Ectodermal cell (in vitro differentiated cells): Measurements from ENCODE around the gene HUNK.

ENCODE experiments used
- H3K27ac ChIP-seq: 2 replicates; pipeline ENCODE4 v1.7.0; 2013; ENCODE audit warnings: mild to moderate bottlenecking, low read depth, low read length; ENCODE audit not compliant: insufficient read depth, poor library complexity, severe bottlenecking
- H3K27me3 ChIP-seq: 2 replicates; pipeline ENCODE4 v1.7.0; 2013; ENCODE audit warnings: mild to moderate bottlenecking, low read length; ENCODE audit not compliant: insufficient read depth, control insufficient read depth, poor library complexity, severe bottlenecking
- H3K36me3 ChIP-seq: one replicate; pipeline ENCODE4 v1.7.0; 2013; ENCODE audit warnings: low read length; ENCODE audit not compliant: control insufficient read depth, insufficient read depth
- H3K4me1 ChIP-seq: one replicate; pipeline ENCODE4 v1.7.0; 2013; ENCODE audit warnings: low read length; ENCODE audit not compliant: control insufficient read depth, insufficient read depth
- H3K4me3 ChIP-seq: 2 replicates; pipeline ENCODE4 v1.7.0; 2013; ENCODE audit warnings: low read depth, low read length, control low read depth; ENCODE audit not compliant: insufficient read depth
- H3K9me3 ChIP-seq: 2 replicates; pipeline ENCODE4 v1.7.0; 2013; ENCODE audit warnings: mild to moderate bottlenecking, low read length, moderate library complexity; ENCODE audit not compliant: control insufficient read depth
- WGBS, 2 experiments: methylation state at CpG; one replicate each; pipeline ENCODE4 v1.1.7; 2013; ENCODE audit warnings: missing lambda C conversion rate in 2 of 2; 5-methylcytosine and 5-hydroxymethylcytosine counted together

The HUNK gene

GRCh38 chr21:31905503-31906451, 33.0 kb downstream of the HUNK start:
- WGBS, 2 experiments, result 90 to 91% methylated on average over 13 of the region's 13 CpGs
- H3K4me3 ChIP-seq, result no peak overlapping the region
- no peaks in the 10 kb centered on the region for H3K36me3 ChIP-seq
- H3K4me1 ChIP-seq, result peaks cover 38% of the 10 kb centered on the region
- H3K27ac ChIP-seq, result no peak overlapping the region
- H3K9me3 ChIP-seq, result no peaks in the 10 kb centered on the region
- no peaks in the 10 kb centered on the region for H3K27me3 ChIP-seq

- Histone ChIP-seq H3K36me3 (no peaks in the 10 kb centered on the region), H3K27ac (no peak overlapping the region), H3K9me3 (no peaks in the 10 kb centered on the region), H3K27me3 (no peaks in the 10 kb centered on the region), H3K4me3 (no peak overlapping the region), H3K4me1 (peaks cover 52% of the 10 kb centered on the region)
- 50 to 54% methylated on average over 20 of the region's 20 CpGs for WGBS, 2 experiments
Measured at GRCh38 chr21:31908106-31909031, 35.5 kb downstream of the HUNK start.

GRCh38 chr21:31909153-31910073, 36.6 kb downstream of the HUNK start:
- H3K27me3 ChIP-seq, result no peaks in the 10 kb centered on the region
- WGBS, 2 experiments, result 5 to 7% methylated on average over 18 of the region's 18 CpGs
- no peaks in the 10 kb centered on the region for H3K9me3 ChIP-seq
- no peak overlapping the region for H3K4me3 ChIP-seq
- H3K27ac ChIP-seq, result peak overlapping the region; percentile 51
- no peaks in the 10 kb centered on the region for H3K36me3 ChIP-seq
- peaks cover 47% of the 10 kb centered on the region for H3K4me1 ChIP-seq

DNA sequence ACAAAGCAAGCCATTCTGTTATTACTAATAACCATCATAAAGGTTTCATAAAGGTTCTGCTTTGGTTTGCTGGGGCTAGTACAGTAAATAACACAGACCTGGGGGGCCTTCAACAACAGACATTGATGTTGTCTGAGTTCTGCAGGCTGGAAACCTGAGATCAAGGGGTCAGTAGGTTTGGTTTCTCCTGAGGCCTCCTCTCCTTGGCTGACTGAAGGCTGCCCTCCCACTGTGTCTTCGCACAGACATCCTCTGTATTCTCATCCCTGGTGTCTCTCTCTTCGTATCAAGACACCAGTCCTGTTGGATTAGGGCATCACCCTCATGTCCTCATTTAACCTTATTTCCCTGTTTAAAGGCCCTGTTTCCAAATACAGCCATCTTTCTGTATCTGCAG, 37.3 kb downstream of the HUNK start:
- H3K36me3 ChIP-seq, result no peaks in the 10 kb centered on the region
- H3K9me3 ChIP-seq, result no peaks in the 10 kb centered on the region
- no peak overlapping the region for H3K27ac ChIP-seq
- H3K27me3 ChIP-seq, result no peaks in the 10 kb centered on the region
- H3K4me3 ChIP-seq, result no peak overlapping the region
- 28% methylated on average over 2 of the region's 2 CpGs for WGBS, 2 experiments
- H3K4me1 ChIP-seq, result peaks cover 45% of the 10 kb centered on the region

DNA sequence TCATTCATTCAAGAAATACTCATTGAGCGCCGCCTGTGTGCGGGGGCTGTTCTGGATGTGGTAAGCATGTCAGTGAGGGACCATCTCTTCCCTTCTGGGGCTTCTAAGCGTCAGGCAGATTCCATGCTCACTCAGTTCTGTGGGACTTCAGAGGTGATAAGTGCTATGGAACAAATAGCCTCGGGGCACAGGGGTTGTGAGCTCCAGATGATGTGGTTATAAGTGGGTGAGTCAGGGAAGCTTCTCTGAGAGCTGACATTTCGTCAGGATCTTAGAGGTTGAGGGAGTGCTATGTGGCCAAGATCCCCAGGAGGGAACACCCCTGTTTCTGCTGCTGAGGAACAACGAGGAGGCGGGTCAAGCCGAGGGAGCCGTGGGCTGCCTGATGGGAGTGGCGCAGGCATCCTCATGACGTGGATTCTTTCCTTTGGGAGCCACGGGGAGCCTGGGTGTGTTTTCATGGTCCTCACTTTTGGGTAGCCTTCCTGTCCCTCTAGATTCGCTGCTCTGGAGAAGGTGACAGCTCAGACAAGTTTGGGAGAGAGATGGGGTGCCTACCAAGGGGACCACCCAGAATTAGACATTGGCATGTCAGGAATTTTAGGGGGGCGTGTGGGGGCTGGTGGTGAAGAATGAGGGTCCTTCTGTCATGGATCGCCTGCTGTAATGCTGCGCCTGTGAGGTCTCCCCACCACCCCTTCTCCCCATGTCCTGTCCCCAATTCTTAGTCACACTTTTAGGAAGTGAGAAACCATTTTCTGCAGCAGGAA, 38.5 kb downstream of the HUNK start:
- H3K9me3 ChIP-seq, result no peaks in the 10 kb centered on the region
- no peak overlapping the region for H3K27ac ChIP-seq
- no peaks in the 10 kb centered on the region for H3K36me3 ChIP-seq
- 91% methylated on average over 17 of the region's 17 CpGs for WGBS, 2 experiments
- H3K4me1 ChIP-seq, result peaks cover 38% of the 10 kb centered on the region
- no peaks in the 10 kb centered on the region for H3K27me3 ChIP-seq
- H3K4me3 ChIP-seq, result no peak overlapping the region

GRCh38 chr21:31912501-31912900, 39.7 kb downstream of the HUNK start:
- H3K36me3 ChIP-seq, result no peaks in the 10 kb centered on the region
- H3K4me1 ChIP-seq, result peaks cover 38% of the 10 kb centered on the region
- H3K27me3 ChIP-seq, result no peaks in the 10 kb centered on the region
- peak overlapping the region; percentile 9 for H3K27ac ChIP-seq
- 86 to 89% methylated on average over 9 of the region's 9 CpGs for WGBS, 2 experiments
- H3K9me3 ChIP-seq, result no peaks in the 10 kb centered on the region
- H3K4me3 ChIP-seq, result no peak overlapping the region

DNA sequence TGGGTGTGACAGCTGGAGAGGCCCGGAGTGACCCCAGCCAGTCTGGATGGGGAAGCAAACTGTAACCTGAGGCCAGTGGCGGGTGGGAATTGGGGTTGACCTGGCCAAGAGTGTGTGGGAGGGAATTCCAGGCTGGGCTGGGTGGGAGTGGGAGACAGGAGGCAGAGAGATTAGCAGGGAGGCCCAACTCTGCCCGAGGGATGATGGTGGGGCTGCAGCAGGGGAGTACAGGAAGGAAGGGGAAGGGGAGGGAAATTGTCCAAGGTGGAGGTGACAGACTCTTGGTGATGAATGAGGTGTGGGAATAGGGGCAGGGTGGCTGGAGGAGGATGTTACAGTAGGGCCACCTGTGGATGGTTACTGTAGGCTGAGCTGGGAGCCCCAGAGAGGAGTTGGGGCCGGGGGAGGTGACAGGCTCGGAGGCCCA, 40.4 kb downstream of the HUNK start:
- H3K4me1 ChIP-seq, result peaks cover 34% of the 10 kb centered on the region
- H3K4me3 ChIP-seq, result no peak overlapping the region
- WGBS, 2 experiments, result 85 to 87% methylated on average over 5 of the region's 5 CpGs
- H3K36me3 ChIP-seq, result no peaks in the 10 kb centered on the region
- no peaks in the 10 kb centered on the region for H3K9me3 ChIP-seq
- no peak overlapping the region for H3K27ac ChIP-seq
- no peaks in the 10 kb centered on the region for H3K27me3 ChIP-seq

GRCh38 chr21:31914472-31914871, 41.7 kb downstream of the HUNK start:
- Histone ChIP-seq H3K4me3 (no peak overlapping the region), H3K27ac (no peak overlapping the region), H3K9me3 (no peaks in the 10 kb centered on the region), H3K4me1 (peaks cover 24% of the 10 kb centered on the region), H3K36me3 (no peaks in the 10 kb centered on the region), H3K27me3 (no peaks in the 10 kb centered on the region)
- whole genome bisulfite sequencing, 2 experiments, result 84 to 93% methylated on average over 4 of the region's 4 CpGs

DNA sequence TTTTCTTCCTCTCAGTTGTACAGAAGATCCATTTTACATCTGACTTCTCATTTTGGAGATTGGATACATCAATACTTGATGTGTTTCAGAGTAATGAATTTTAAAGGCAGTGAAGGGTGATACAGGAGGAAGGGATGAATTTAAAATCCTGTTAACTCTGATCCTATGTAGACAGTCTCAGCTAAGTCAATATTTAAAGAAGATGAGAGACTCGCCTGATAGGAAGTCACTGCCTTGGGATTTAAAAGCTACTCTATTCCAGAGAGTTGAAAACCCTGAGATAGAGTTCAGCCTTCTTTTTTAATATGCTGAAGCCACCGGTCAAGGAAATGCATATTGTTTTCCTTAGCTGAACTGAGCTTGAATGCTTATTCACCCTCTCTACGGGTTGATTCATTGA, 42.7 kb downstream of the HUNK start:
- H3K4me3 ChIP-seq, result no peak overlapping the region
- peaks cover 15% of the 10 kb centered on the region for H3K4me1 ChIP-seq
- WGBS, 2 experiments, result 94 to 96% methylated on average over 3 of the region's 3 CpGs
- no peaks in the 10 kb centered on the region for H3K27me3 ChIP-seq
- H3K36me3 ChIP-seq, result no peaks in the 10 kb centered on the region
- H3K9me3 ChIP-seq, result no peaks in the 10 kb centered on the region
- no peak overlapping the region for H3K27ac ChIP-seq
